WERI-Rb-1 (cell line): Measurements from ENCODE around the gene DEPDC1B.
"Not testable (repeated sequence)": the region's sequence is repeated elsewhere in the genome, so short reads cannot be mapped to it uniquely, and the experiment has no call there.

Experiments
- DNase-seq: peaks from one replicate; pipeline ENCODE4 v3.0.0-alpha.2; 2020
- H3K27ac ChIP-seq: fragments of 250-450 bp; sonication (Bioruptor Pico); 2 replicates; pipeline ENCODE4 v1.5.1; 2020; ENCODE audit warnings: mild to moderate bottlenecking, moderate library complexity
- H3K27me3 ChIP-seq: fragments of 250-450 bp; sonication (Bioruptor Pico); 2 replicates; pipeline ENCODE4 v1.5.1; 2021; ENCODE audit warnings: mild to moderate bottlenecking, low read depth, moderate library complexity; ENCODE audit not compliant: insufficient read depth, severe bottlenecking
- H3K36me3 ChIP-seq: fragments of 250-450 bp; sonication (Bioruptor Pico); 2 replicates; pipeline ENCODE4 v1.5.1; 2020; ENCODE audit warnings: mild to moderate bottlenecking, moderate library complexity
- H3K4me3 ChIP-seq: 2 replicates; pipeline ENCODE4 v1.5.1; 2011; ENCODE audit warnings: low read depth, mild to moderate bottlenecking, control low read depth, low read length
- H3K9me3 ChIP-seq: fragments of 250-450 bp; sonication (Bioruptor Pico); 2 replicates; pipeline ENCODE4 v1.5.1; 2021; ENCODE audit warnings: mild to moderate bottlenecking, moderate library complexity; ENCODE audit not compliant: severe bottlenecking
- TF ChIP-seq, protein P1 (sequence below): IDR thresholded peaks from 2 replicates; pipeline ENCODE4 v1.5.1; 2011; ENCODE audit warnings: low read depth, mild to moderate bottlenecking, control low read depth, inconsistent platforms, low read length

Gene DEPDC1B

DNA sequence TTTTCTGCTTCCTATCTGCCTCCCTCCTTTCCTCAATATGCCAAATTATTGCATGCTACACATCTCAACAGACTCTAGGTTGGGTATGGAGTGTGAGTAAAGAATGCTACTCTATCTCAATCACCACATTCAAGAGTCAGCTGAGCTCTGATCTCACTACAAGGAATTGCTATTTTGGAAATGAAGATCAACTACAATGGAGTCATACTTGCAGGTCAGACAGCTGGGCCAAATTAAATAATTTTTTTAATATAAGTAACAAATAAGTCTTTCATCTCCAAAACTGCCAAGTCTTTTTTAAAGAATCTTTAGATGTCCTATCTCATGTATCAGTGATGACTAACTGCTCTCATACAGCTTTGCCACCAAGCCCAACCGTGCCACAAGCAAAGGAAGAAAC, 64.0 kb downstream of the DEPDC1B start:
- peaks cover 45% of the 10 kb centered on the region for H3K36me3 ChIP-seq

DNA sequence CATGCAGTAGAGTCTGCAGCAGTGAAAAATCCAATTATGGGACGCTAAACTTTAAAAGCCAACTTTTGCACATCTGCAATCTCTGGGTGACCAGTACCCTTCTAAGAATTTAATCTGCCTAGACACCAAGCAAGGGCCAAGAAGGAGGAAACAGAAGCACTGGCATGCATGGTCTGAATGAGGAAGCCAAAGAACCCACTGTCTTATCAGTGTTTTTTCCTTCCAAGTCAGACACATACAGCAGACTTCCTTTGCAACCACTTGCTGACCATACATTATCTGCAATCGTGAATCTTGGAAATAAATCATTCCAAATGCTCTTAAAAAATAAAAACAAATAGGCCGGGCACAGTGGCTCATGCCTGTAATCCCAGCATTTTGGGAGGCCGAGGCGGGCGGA, 65.9 kb downstream of the DEPDC1B start:
- H3K36me3 ChIP-seq = peaks cover 40% of the 10 kb centered on the region
- DNase-seq = no peak

More for the DNA sequence above, 64.0 kb downstream of the DEPDC1B start:
- TF ChIP-seq, protein P1, sequence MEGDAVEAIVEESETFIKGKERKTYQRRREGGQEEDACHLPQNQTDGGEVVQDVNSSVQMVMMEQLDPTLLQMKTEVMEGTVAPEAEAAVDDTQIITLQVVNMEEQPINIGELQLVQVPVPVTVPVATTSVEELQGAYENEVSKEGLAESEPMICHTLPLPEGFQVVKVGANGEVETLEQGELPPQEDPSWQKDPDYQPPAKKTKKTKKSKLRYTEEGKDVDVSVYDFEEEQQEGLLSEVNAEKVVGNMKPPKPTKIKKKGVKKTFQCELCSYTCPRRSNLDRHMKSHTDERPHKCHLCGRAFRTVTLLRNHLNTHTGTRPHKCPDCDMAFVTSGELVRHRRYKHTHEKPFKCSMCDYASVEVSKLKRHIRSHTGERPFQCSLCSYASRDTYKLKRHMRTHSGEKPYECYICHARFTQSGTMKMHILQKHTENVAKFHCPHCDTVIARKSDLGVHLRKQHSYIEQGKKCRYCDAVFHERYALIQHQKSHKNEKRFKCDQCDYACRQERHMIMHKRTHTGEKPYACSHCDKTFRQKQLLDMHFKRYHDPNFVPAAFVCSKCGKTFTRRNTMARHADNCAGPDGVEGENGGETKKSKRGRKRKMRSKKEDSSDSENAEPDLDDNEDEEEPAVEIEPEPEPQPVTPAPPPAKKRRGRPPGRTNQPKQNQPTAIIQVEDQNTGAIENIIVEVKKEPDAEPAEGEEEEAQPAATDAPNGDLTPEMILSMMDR = no peak
- Histone ChIP-seq H3K27ac (no peak overlapping the region), H3K4me3 (no peak overlapping the region), H3K27me3 (no peaks in the 10 kb centered on the region), H3K9me3 (no peaks in the 10 kb centered on the region)
- DNase-seq = no peak

DNA sequence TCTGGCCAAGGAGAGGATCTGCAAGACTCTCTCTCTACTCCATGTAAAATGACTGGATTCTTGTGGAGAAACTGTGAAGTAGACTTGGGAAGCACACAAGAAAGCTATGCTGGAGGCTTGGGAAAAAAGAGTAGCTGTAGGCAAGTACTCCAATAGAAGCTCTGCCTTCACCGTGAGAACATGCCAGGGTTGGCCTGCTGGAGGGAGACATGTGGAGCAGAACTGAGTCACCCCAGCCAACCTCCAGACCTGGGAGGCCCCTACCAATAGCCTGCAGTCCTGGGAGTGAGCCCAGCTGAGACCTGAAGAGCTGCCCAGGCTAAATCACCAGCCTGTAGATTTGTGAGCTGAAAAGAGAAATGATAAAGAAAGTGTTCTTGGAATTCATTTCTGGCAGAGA, 66.6 kb downstream of the DEPDC1B start:
- TF ChIP-seq, protein P1 = no peak
- no peak overlapping the region for H3K4me3 ChIP-seq

More for the DNA sequence above, 65.9 kb downstream of the DEPDC1B start:
- Histone ChIP-seq H3K27me3 (no peaks in the 10 kb centered on the region), H3K9me3 (no peaks in the 10 kb centered on the region), H3K4me3 (no peak overlapping the region), H3K27ac (no peak overlapping the region)
- TF ChIP-seq, protein P1 = no peak

DNA sequence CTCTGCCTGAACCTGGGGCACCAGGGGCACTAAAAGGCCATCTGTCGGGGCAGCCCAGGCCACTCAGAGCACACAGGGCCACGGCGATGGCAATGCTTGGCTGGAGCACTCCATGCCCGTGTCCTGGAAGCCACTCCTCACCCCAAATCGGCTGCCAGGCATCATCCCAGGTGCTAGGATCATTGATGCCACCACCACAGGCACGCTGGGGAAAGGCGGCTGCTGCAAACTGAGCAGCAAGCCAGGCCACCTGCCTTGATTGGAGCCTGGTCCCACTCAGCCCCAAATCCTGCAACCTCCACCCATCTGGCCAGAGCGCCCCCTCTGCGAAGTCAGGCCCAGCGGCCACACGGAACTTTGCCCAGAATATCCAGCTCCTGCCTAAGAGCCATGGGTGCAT, 67.8 kb downstream of the DEPDC1B start:
- peaks cover 24% of the 10 kb centered on the region for H3K36me3 ChIP-seq
- TF ChIP-seq, protein P1 = no peak
- no peaks in the 10 kb centered on the region for H3K9me3 ChIP-seq
- no peak for DNase-seq
- no peak overlapping the region for H3K4me3 ChIP-seq
- H3K27ac ChIP-seq = no peak overlapping the region
- H3K27me3 ChIP-seq = no peaks in the 10 kb centered on the region

More for the DNA sequence above, 66.6 kb downstream of the DEPDC1B start:
- Histone ChIP-seq H3K27me3 (no peaks in the 10 kb centered on the region), H3K36me3 (peaks cover 35% of the 10 kb centered on the region), H3K27ac (no peak overlapping the region), H3K9me3 (no peaks in the 10 kb centered on the region)
- DNase-seq = no peak

DNA sequence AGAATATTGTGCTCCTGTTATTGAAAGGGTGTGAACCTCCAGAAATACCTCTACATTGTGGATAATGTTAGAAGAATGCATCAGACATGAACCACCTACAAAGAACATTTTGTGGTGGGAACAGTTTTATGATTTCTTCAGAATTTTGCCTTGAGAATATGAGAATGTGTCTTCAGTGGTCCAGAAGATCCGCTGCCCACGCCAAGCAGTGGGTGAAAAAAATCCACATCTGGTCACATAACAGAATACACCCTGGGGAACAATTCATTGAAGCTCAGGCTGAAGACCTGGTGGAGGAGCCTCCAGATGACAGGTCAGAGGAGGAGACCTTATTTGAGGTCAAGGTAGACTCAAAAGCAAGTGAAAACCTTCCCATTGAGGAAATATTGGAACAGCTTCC, 69.1 kb downstream of the DEPDC1B start:
- Histone ChIP-seq H3K27ac (no peak overlapping the region), H3K4me3 (no peak overlapping the region), H3K27me3 (no peaks in the 10 kb centered on the region), H3K9me3 (no peaks in the 10 kb centered on the region), H3K36me3 (peaks cover 16% of the 10 kb centered on the region)
- no peak for DNase-seq
- TF ChIP-seq, protein P1 = no peak

DNA sequence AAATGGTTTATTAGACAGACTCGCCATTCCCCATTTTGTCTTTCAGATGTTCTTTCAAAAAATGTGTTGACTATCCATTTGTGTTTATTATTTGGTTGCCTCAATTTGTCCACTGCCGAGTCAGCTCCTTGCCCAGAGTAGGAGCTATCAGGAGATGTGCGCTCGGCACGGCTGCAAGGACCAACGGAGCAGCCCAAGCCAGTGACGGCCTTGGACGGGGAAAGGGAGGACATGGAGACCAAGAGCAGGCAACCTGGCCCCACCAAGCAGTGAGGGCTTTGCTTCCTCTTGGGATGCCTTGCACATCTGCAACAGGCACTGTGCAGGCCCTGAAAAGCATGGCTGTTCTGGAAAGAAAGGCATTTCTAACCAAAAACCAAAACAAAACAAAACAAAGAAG, 69.8 kb downstream of the DEPDC1B start:
- TF ChIP-seq, protein P1 = no peak
- no peak overlapping the region for H3K4me3 ChIP-seq
- H3K27me3 ChIP-seq = no peaks in the 10 kb centered on the region
- H3K9me3 ChIP-seq = no peaks in the 10 kb centered on the region
- H3K27ac ChIP-seq = no peak overlapping the region
- DNase-seq = no peak
- H3K36me3 ChIP-seq = peaks cover 16% of the 10 kb centered on the region

DNA sequence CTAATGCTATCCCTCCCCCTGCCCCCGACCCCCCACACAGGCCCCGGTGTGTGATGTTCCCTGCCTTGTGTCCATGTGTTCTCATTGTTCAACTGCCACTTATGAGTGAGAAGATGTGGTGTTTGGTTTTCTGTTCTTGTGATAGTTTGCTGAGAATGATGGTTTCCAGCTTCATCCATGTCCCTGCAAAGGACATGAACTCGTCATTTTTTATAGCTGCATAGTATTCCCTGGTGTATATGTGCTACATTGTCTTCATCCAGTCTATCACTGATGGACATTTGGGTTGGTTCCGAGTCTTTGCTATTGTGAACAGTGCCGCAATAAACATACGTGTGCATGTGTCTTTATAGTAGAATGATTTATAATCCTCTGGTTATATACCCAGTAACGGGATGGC, 75.1 kb downstream of the DEPDC1B start:
- H3K36me3 ChIP-seq, H3K27me3 ChIP-seq, H3K27ac ChIP-seq, H3K9me3 ChIP-seq, DNase-seq, H3K4me3 ChIP-seq: not testable (repeated sequence)

DNA sequence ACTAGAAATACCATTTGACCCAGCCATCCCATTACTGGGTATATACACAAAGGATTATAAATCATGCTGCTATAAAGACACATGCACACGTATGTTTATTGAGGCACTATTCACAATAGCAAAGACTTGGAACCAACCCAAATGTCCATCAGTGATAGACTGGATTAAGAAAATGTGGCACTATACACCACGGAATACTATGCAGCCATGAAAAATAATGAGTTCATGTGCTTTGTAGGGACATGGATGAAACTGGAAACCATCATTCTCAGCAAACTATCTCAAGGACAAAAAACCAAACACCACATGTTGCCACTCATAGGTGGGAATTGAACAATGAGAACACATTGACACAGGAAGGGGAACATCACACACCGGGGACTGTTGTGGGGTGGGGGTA, 79.2 kb downstream of the DEPDC1B start:
- not testable (repeated sequence) for H3K36me3 ChIP-seq, H3K9me3 ChIP-seq, H3K27me3 ChIP-seq, H3K4me3 ChIP-seq, H3K27ac ChIP-seq, DNase-seq
